ENCODE data around the gene LRRC59.

DNA sequence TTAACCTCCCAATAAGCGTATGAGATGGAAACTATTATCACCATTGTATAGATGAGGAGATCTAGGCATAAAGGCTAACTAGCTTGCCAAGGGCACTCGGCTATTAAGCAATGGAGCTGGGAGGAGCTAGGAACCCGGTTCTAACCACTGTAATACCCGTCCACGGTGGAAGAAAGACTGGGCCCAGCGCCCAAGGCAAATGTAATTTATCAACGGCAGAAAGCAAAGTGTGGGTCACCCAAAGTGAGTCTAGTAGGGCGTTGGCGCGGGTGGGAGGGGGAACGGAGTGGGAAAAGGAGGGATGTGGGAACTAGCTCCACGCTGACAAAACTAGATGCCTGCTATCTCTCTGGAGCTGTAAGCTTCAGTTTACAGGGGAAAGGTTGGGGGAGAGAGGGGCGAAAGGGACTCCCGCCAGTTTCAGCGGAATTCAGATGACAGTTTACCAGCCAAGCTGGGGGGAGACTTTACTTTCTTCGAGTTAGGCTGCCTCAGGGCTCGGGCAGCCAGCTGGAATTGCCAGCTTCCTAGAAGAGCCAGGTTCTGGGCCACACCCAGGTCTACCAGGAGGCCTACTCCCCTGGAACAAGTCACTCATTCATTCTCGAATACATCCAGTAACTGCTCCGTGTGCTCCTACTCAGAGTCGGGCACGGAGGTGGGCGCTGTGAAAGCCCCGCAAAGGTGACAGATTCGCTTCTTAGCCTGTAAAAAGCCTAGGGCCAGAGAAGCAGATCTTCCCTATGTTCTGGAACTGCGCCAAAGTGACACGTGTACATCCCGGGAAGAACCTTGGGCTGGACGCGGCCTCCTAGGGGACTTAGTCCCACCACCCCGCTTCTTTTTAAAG lies 837 bp downstream of the LRRC59 start:
- no peak for TF ChIP-seq POLR2AphosphoS5 (IDR thresholded peaks at IDR 0.05; ENCODE audit: borderline replicate concordance, low read depth, low read length)
- no peak for TF ChIP-seq EZH2 (IDR thresholded peaks at IDR 0.05)
